HG03196 (cell line): ENCODE data around the gene CDH4.

Source experiments
- ATAC-seq: cut with Tn5 transposase; IDR thresholded peaks from one replicate; pipeline ENCODE4 v1.9.1; 2021; ENCODE audit not compliant: unreplicated experiment

The CDH4 gene

GRCh38 chr20:61548069-61548468, 296.0 kb downstream of the CDH4 start:
- ATAC-seq, result no peak

GRCh38 chr20:61549865-61550264, 297.8 kb downstream of the CDH4 start:
- ATAC-seq, result no peak

DNA sequence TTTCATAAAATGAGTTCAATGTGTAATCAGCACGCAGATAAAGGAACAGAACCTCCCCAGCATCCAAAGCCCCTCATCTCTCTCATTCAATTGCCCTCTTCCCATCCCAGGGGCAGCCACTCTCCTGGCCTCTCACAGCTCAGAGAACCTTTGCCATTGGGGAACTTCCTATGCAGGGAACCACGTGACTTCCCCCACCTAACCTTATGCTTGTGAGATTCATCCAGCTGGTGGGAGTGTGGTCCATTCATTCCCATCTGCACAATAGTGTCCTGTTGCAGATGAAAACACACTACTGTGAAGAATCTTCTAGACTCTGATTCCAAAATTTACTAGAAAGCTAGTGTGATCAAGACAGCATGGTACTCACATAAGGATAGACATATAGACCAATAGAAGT, 299.3 kb downstream of the CDH4 start:
- no peak for ATAC-seq

DNA sequence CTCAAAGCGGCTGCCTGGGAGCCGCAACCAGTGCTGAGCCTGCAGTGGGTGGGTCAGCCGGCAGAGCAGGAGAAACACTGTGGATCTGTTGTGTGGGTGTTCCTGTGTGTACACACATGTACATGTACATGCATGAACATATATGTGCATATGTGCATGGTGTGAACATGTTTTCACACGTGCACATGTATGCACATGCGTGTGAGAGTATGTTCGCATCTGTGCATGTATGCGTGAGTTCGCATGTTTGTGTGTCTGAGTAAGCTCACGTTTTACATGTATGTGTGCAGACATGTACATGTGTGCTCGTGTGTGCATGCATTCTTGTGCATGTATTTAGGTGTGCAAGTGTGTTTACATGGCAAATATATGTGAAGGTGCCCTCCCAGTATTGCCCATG, 302.6 kb downstream of the CDH4 start:
- ATAC-seq, result no peak

DNA sequence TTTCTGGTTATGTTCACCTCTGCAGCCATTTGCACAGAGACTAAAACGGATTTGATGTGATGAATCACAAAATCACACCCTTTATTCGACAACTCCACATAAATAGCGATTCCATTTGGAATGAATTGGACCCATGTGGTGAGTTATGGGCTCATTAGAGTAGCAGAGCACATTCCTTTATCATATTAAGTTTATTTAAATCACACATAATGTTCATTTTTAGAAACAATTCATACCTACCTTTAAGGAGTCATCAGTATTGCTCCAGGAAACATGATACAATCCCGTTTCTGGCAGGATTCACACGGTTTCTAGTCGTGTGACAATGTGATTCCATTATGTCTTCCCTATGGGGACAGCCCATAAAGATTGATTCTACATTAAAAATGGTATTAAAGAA, 303.5 kb downstream of the CDH4 start:
- ATAC-seq, result no peak

GRCh38 chr20:61556111-61556510, 304.1 kb downstream of the CDH4 start:
- ATAC-seq, result no peak

- no peak for ATAC-seq
Observed at GRCh38 chr20:61556673-61557072, 304.6 kb downstream of the CDH4 start.

DNA sequence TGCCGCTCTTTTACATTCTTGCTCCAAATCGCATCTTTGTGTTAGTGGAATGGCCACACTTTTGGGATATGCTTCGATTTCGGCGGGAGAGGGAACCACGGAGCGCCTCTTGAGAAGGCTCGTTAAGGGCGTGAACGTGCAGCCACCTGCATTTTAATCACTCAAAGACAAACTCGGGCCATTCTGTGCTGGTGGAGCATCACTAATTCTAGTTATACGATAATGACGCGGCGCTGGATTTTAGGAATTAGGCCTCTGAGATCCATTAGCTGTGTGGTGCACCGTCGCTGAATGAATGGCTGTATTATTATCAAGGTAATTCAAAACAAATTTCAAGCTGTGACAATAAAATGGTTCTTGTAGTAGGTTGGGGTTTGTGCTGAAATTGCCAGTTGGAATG, 305.6 kb downstream of the CDH4 start:
- no peak for ATAC-seq

- ATAC-seq, result no peak
Observed at GRCh38 chr20:61558726-61559125, 306.7 kb downstream of the CDH4 start.

DNA sequence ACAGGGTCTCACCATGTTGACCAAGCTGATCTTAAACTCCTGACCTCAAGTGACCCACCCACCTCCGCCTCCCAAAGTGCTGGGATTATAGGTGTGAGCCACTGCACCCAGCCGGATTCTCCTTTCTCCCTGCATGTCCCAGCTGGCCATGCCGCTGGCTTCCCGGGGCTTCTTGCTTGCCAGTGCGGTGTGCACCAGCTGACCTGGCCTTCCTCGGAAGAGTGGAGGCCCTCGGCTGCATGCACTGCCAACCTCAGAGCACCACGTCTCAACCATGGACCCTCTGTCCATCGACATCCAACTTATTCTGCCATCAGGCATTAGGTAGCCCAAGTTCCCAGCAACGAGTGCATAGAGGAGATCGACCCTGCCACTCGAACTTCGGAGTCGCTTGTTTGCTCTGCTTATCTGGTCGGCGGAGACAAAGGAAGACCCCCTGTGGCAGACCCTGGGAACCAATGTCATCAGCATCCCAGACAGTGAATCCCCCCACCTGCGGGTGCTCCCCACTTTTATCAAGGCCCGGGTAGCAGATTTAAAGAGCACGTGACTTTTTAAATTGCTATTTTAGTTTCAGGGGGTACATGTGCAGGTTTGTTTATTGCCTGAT, 307.8 kb downstream of the CDH4 start:
- no peak for ATAC-seq

GRCh38 chr20:61560361-61560853, 308.3 kb downstream of the CDH4 start:
- ATAC-seq, result no peak

DNA sequence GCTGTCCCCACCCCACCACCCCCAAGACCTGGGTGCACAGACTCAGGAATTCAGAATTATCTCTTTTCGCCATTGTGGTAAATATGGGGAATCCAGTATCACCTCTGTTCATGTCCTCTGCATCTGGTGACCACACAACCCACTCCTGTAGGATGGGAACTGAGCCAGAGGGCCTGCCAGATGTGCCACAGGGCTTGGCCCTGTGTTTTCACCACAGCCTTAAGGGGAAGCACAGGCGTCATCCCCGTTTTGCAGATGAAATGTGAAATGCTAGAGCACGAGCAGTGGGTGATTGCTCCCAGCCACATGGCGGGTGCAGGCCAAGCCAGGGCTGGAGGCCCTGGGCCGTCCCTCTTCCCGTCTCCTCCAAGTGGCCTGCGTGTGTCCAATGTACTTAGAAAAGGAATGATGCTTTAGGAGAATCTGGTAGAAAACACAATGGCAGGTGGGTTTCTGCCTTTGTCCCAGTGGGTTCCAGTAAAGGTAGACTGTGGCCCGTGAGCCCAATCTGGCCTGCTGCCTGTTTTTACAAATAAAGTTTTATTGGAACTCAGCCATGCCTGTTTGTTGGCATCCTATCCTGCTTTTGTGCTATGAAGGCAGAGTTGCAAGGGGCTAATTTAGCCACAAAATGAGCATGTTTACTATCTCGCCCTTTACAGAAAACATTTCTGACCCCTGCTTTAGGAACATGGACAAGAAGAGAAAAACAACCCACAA, 309.2 kb downstream of the CDH4 start:
- ATAC-seq, result no peak

DNA sequence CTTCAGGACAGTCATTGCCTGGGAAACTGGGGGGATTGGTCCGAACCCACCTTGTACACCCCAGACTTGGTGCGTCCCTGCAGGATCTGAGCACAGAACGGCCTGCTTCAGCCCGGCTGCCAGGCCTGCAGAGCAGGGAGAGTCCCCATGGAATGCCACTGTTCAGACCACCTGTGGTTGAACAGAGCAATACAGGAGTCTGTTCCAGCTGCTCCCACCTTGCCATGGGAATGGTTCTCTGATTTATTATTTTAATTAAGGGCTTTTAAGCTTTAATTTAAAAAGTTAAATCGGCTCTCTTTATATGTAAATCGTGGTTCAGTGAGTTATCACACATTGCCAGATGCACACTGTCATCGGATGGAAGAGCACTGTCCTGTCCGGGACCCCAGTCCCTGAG, 310.4 kb downstream of the CDH4 start:
- no peak for ATAC-seq

- no peak for ATAC-seq
Observed at GRCh38 chr20:61562897-61563504, 310.9 kb downstream of the CDH4 start.

GRCh38 chr20:61564628-61565027, 312.6 kb downstream of the CDH4 start:
- no peak for ATAC-seq

DNA sequence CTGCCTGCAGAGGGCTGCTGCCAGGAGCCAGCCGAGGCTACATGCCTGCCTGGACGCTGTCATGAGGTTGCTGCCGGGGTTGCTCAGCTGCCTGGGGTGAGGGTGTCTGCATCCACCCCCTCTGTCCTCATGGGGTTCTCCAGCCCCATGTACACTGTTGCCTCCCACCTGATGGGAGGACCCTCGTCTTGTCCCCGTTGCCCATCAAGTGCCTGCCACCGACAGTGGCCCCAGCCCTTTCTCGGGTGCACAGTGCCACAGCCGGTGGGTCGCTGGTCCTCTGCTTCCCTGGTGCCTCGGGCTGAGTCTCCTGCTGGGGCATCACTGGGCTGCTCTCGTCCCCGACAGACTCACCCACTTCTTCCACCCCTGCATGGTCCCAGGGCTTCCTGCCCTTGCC, 313.7 kb downstream of the CDH4 start:
- ATAC-seq, result no peak

DNA sequence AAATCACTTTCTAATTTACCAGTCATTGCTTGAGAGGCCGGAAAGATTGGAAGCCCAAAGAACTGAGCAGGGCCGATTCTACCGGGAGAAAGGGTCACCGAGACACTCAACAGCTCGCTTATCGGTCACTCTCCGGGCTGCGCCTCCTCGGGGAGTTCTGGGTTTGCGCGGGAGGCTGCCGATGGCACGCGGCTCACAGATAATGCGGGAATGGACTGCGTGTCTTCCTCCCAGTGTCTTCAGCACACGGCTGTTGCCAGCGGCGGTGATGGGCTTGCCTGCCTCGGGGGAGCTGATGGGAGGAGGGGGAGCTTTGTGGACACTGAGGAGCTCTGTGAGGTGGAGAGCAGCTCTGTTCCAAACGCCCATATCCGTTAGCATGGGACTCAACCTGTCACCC, 314.6 kb downstream of the CDH4 start:
- no peak for ATAC-seq

GRCh38 chr20:61567204-61567603, 315.1 kb downstream of the CDH4 start:
- ATAC-seq, result no peak

- ATAC-seq, result no peak
Observed at GRCh38 chr20:61569825-61570224, 317.8 kb downstream of the CDH4 start.

GRCh38 chr20:61570646-61571195, 318.7 kb downstream of the CDH4 start:
- ATAC-seq, result no peak

DNA sequence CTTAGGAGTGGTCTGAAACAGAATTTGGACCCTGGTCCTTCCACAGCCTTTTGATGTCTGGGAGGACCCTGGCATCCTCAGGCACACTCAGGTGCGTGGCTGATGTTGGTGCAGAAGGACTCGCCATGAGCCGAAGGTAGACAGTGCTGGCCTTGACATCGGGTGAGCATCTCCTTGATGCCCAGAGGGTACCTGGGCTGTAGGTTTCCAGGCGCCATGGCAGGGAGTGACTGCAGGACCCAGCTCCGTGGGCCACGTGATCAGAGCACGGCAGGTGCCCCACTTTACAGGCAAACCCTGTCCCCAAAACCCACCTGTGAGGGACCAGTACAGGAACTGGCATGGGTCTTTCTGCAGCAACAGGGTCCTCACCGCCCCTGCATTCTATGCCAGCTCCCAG, 319.2 kb downstream of the CDH4 start:
- no peak for ATAC-seq
